Measurements from ENCODE around the gene SLC12A8. TPM values are rescaled to one million over a fixed set of nuclear protein-coding genes. Genes with fewer than 3 reads are reported as not detected.

Gene SLC12A8
- total and polyA plus RNA-seq, 10 of the 15 experiments (the other 5 are each of a cell fraction or from before 2014, with no cell fraction given), result 2.5 to 71.6 (median 50.1) TPM

DNA sequence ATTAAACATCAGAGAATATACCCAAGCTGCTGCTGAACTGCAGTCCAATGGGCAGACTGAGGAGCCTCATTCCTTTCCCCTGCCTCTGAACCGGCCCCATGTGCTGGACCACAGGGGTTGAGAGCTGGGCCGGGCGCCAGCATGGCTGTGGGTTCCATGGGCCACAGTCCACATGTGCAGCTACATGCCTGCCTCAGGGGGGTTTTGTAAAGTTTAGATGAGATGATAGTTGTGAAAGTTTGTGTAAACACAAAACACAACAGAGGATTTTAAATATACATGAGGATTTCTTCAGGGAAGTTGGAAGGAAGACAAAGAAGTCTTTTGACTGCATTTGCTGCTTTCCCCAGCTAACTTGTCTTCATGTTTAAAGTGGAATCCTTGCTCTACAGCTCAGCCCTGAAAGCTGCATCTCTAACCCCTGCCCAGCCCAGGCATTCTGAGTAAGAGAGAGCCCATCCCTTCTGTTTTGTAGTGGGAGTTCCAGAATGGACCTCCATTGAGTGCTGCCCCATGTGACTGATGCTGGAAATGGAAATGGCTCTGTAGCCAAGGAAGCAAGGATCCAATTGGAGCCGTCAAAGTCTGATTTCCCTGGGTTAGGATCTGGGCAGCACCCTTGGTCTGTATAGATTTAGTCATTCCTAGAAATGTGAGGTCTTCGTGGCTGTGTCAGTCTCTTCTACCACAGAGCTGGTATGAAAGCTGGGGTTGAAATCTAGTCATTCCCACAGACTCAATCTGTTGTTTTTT, 17.5 kb downstream of the SLC12A8 start (continued):
- TF ChIP-seq NFYB (IDR thresholded peaks at IDR 0.05; ENCODE audit: insufficient read depth, low read depth, low read length) (no peak), STAT3 (IDR thresholded peaks at IDR 0.05; ENCODE audit: low read depth, low read length) (no peak), SRF (IDR thresholded peaks at IDR 0.05; ENCODE audit: low read depth in 2 of 2, low read length in 2 of 2) (no peak), POLR2A (IDR thresholded peaks at IDR 0.05; ENCODE audit: low read depth, low read length) (no peak), POLR2AphosphoS5 (IDR thresholded peaks at IDR 0.05; ENCODE audit: low read length) (no peak), RB1 (IDR thresholded peaks at IDR 0.05; ENCODE audit: borderline replicate concordance) (no peak), BMI1 (IDR thresholded peaks at IDR 0.05; ENCODE audit: borderline replicate concordance) (no peak), HCFC1 (IDR thresholded peaks at IDR 0.05; ENCODE audit: low read length) (no peak), EZH2 (IDR thresholded peaks at IDR 0.05; ENCODE audit: borderline replicate concordance, control insufficient read depth, low read depth, low read length) (no peak), ZNF384 (IDR thresholded peaks at IDR 0.05; ENCODE audit: borderline replicate concordance, low read depth, low read length) (no peak), ATF2 (IDR thresholded peaks at IDR 0.05; ENCODE audit: low read length) (0 out of 2 replicates have a peak, but pooled peaks have one; percentile 40), BHLHE40 (IDR thresholded peaks at IDR 0.05; ENCODE audit: borderline replicate concordance in 1 of 2, low read depth in 2 of 2, low read length in 1 of 2) (no peak), MTA3 (IDR thresholded peaks at IDR 0.05; ENCODE audit: borderline replicate concordance, low read length) (no peak), KDM1A (IDR thresholded peaks at IDR 0.05; ENCODE audit: borderline replicate concordance) (no peak), NR2C2 (IDR thresholded peaks at IDR 0.05; ENCODE audit: borderline replicate concordance, control insufficient read depth, insufficient read length, low read depth) (no peak), HDAC6 (IDR thresholded peaks at IDR 0.05; ENCODE audit: unreplicated experiment) (no peak), JUNB (IDR thresholded peaks at IDR 0.05) (peak; percentile 52), IRF4 (IDR thresholded peaks at IDR 0.05; ENCODE audit: low read depth, low read length) (peak; percentile 76; the same call in 1 of the 2 replicates), RAD51 (IDR thresholded peaks at IDR 0.05) (no peak), CHD2 (IDR thresholded peaks at IDR 0.05; ENCODE audit: borderline replicate concordance, low read depth, low read length) (no peak)
- TF ChIP-seq, protein P1, sequence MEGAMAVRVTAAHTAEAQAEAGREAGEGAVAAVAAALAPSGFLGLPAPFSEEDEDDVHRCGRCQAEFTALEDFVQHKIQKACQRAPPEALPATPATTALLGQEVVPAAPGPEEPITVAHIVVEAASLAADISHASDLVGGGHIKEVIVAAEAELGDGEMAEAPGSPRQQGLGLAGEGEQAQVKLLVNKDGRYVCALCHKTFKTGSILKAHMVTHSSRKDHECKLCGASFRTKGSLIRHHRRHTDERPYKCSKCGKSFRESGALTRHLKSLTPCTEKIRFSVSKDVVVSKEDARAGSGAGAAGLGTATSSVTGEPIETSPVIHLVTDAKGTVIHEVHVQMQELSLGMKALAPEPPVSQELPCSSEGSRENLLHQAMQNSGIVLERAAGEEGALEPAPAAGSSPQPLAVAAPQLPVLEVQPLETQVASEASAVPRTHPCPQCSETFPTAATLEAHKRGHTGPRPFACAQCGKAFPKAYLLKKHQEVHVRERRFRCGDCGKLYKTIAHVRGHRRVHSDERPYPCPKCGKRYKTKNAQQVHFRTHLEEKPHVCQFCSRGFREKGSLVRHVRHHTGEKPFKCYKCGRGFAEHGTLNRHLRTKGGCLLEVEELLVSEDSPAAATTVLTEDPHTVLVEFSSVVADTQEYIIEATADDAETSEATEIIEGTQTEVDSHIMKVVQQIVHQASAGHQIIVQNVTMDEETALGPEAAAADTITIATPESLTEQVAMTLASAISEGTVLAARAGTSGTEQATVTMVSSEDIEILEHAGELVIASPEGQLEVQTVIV (IDR thresholded peaks at IDR 0.05; ENCODE audit: borderline replicate concordance, partially characterized antibody), result no peak
